Vagina (tissue), 2 donors: ENCODE results near the gene ETV4. TPM values are rescaled to one million over a fixed set of nuclear protein-coding genes. Genes with fewer than 3 reads are reported as not detected.

ENCODE experiments used
- DNase-seq, 2 donors: peaks; one replicate each; pipeline ENCODE4 v3.0.0-alpha.2; 2017; ENCODE audit errors: extremely low spot score in 2 of 2
- H3K27ac ChIP-seq: fragments of 200-600 bp; sonication (generic); one replicate; pipeline ENCODE4 v1.5.1; 2019
- H3K27me3 ChIP-seq: fragments of 200-600 bp; sonication (generic); one replicate; pipeline ENCODE4 v1.5.1; 2019
- H3K36me3 ChIP-seq, 2 donors: fragments of 200-600 bp; sonication (generic); one replicate each; pipeline ENCODE4 v1.5.1; 2017 to 2019
- H3K4me1 ChIP-seq: fragments of 200-600 bp; sonication (generic); one replicate; pipeline ENCODE4 v1.5.1; 2019
- H3K4me3 ChIP-seq, 2 donors: fragments of 200-600 bp; sonication (generic); 1 replicate in 1 of 2; 2 replicates in 1 of 2; pipeline ENCODE4 v1.5.1; 2016 to 2019
- H3K9me3 ChIP-seq: fragments of 200-600 bp; sonication (generic); one replicate; pipeline ENCODE4 v1.5.1; 2019
- POLR2A ChIP-seq, 2 donors: fragments of 450-650 bp; IDR thresholded peaks; one replicate each; pipeline ENCODE4 v1.6.1; 2017; ENCODE audit warnings: antibody characterized with exemption in 2 of 2, mild to moderate bottlenecking in 2 of 2, moderate library complexity in 2 of 2
- POLR2AphosphoS5 ChIP-seq, 2 donors: sonication (generic); formaldehyde crosslinking; IDR thresholded peaks; one replicate each; pipeline ENCODE4 v1.9.0; 2017; ENCODE audit warnings: antibody characterized with exemption in 2 of 2, mild to moderate bottlenecking in 2 of 2, low read depth in 1 of 2; ENCODE audit not compliant: insufficient read depth in 1 of 2
- intact Hi-C: fragments of 100-400 bp; cut with DNase I; formaldehyde crosslinking; loops from one replicate; pipeline ENCODE4 v1.15.1; 2023
- total RNA-seq: library from RNA; depleted of rRNA; stranded (reverse); fragments of >200 nt; gene quantifications from one replicate; pipeline ENCODE4 v1.2.3, GENCODE V29; 2016
- TF ChIP-seq, protein P1 (sequence below), 3 experiments: fragments of 450-650 bp in 2 of 3; fragments of 200-600 bp in 1 of 3; sonication (generic) in 1 of 3; IDR thresholded peaks; one replicate each; pipeline ENCODE4 v1.5.1; 2017 to 2019; ENCODE audit warnings: antibody characterized with exemption in 3 of 3, mild to moderate bottlenecking in 2 of 3, moderate library complexity in 2 of 3

Gene ETV4
- total RNA-seq, 1 donor from 2014 or later = 5.4 TPM

DNA sequence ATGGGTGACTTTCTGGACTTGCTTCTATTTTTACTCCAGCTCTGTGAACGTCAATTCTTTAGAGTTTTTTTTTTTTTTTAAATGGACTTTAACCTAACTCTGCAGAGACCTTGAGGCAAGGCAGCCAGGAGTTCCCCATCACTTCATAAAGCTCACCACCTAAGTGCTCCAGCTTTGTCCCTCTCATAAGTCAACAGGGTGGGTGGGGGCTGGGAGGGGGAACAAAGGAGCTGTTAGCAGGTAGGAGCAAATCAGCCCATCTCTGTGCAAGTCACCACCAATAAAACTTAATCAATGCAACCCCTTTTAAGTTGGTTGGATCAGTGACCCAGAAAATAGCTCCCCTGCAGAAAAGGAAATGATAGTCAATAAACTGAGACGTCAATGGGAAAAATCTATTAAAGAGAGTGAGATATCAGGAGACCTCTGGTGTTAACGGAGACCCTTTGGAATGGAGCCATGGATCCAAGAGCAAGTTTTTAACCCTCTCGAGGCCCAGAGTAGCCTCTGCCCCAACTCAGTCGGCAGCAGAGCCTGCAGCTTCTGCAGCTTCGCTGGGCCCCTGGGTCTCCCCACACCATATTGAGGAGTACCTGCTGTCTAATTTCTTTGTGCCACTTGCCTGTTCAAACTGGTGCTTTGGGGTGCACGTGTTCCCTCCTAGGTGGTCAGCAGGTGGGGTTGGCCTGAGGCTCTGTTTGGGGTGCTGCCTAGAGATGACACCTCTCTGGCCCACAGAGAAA, 27.6 kb upstream of the ETV4 start:
- Histone ChIP-seq H3K27ac (no peak overlapping the region), H3K4me3 (no peak overlapping the region), H3K9me3 (no peaks in the 10 kb centered on the region), H3K36me3 (no peaks in the 10 kb centered on the region), H3K27me3 (no peaks in the 10 kb centered on the region), H3K4me1 (peaks cover 10% of the 10 kb centered on the region)
- DNase-seq = no peak
- intact Hi-C loops = no loop called here
- no peak for TF ChIP-seq POLR2A (IDR thresholded peaks at IDR 0.05)
- TF ChIP-seq, protein P1, sequence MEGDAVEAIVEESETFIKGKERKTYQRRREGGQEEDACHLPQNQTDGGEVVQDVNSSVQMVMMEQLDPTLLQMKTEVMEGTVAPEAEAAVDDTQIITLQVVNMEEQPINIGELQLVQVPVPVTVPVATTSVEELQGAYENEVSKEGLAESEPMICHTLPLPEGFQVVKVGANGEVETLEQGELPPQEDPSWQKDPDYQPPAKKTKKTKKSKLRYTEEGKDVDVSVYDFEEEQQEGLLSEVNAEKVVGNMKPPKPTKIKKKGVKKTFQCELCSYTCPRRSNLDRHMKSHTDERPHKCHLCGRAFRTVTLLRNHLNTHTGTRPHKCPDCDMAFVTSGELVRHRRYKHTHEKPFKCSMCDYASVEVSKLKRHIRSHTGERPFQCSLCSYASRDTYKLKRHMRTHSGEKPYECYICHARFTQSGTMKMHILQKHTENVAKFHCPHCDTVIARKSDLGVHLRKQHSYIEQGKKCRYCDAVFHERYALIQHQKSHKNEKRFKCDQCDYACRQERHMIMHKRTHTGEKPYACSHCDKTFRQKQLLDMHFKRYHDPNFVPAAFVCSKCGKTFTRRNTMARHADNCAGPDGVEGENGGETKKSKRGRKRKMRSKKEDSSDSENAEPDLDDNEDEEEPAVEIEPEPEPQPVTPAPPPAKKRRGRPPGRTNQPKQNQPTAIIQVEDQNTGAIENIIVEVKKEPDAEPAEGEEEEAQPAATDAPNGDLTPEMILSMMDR (IDR thresholded peaks at IDR 0.05) = no peak
- no peak for TF ChIP-seq POLR2AphosphoS5 (IDR thresholded peaks at IDR 0.05; ENCODE audit: insufficient read depth in 1 of 2, low read depth in 1 of 2)

DNA sequence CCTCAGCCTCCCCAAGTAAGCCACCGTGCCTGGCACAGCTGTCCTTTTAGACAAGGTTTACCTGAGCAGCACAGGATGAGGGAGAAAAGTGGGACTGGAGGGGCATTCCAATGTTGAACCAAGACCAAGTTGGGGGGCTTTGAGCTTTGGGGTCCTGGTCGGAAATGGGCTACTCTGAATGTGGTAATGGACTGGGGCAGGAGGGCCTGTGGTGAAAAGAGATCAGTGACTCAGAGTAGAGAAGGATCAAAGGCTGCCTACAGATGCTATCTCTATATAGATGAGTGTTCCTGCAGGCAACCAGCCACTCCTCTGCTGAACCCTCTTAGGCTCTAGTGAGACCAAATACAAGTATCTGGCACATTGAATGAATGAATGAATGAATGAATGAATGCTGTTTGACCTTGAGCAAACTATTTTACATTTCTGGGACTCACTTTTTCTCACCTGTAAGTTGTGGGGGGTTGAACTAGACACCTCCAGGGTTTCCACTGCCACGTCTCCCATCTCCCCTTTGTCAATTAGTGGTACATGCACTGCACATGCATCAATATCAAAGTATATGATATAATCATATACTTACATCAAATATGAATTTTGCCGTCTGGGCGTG, 26.3 kb upstream of the ETV4 start:
- H3K27ac ChIP-seq = no peak overlapping the region
- H3K36me3 ChIP-seq = no peaks in the 10 kb centered on the region
- H3K27me3 ChIP-seq = no peaks in the 10 kb centered on the region
- no peaks in the 10 kb centered on the region for H3K9me3 ChIP-seq
- H3K4me1 ChIP-seq = no peaks in the 10 kb centered on the region
- no peak for TF ChIP-seq POLR2AphosphoS5 (IDR thresholded peaks at IDR 0.05; ENCODE audit: insufficient read depth in 1 of 2, low read depth in 1 of 2)
- TF ChIP-seq, protein P1 (IDR thresholded peaks at IDR 0.05) = no peak
- no peak for TF ChIP-seq POLR2A (IDR thresholded peaks at IDR 0.05)
- intact Hi-C loops = no loop called here
- no peak overlapping the region for H3K4me3 ChIP-seq
- DNase-seq = no peak

DNA sequence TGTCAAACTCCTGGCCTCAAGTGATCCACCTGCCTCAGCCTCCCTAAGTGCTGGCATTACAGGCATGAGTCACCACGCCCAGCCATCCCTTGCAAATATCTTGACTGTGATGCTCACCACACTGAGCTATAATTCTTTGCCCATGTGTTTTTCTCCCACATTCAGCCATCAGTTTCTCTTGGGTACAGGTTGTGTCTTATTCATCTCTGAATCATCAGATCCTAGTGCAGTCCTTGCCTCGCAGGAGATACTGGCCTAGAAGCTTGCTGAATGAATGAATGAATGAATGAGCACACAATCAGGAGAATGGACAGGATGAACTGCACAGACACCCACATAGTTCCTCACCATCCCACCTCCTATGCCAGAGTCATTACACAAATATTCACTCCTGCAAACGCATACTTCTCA, 24.4 kb upstream of the ETV4 start:
- no peaks in the 10 kb centered on the region for H3K27me3 ChIP-seq
- no peaks in the 10 kb centered on the region for H3K36me3 ChIP-seq
- no peak overlapping the region for H3K27ac ChIP-seq
- no peak for DNase-seq
- no peaks in the 10 kb centered on the region for H3K9me3 ChIP-seq
- no peak overlapping the region for H3K4me3 ChIP-seq
- TF ChIP-seq, protein P1 (IDR thresholded peaks at IDR 0.05) = no peak
- TF ChIP-seq POLR2A (IDR thresholded peaks at IDR 0.05) (no peak), POLR2AphosphoS5 (IDR thresholded peaks at IDR 0.05; ENCODE audit: insufficient read depth in 1 of 2, low read depth in 1 of 2) (no peak)
- intact Hi-C loops = no loop called here
- no peaks in the 10 kb centered on the region for H3K4me1 ChIP-seq

DNA sequence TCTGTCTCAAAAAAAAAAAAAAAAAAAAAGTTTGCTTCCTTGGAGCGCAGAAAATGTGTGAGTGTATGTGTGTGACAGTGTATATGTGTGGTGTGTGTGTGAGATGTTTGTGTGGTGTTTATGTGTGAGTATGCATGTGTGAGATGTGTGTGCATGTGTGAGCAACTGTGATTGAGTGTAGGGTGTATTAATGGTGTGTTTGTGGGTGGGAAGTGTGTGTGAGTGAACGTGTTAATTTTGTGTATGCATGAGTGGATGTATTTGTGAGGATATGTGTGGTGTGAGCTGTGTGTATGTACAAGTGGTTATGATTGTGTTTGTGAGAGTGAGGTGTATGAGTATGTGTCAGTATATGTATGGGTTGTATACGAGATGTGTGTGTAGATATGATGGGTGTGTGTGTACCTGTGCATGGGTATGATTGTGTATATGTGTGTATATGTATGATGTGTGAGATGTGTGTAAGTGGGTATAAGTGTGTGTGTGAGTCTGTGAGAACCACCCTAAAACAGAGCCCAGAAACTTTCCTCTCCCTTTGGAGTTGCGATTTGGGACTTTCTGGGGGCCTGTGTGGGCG, 22.5 kb upstream of the ETV4 start:
- Histone ChIP-seq H3K4me1 (no peaks in the 10 kb centered on the region), H3K36me3 (no peaks in the 10 kb centered on the region), H3K4me3 (no peak overlapping the region), H3K9me3 (no peaks in the 10 kb centered on the region), H3K27ac (no peak overlapping the region), H3K27me3 (no peaks in the 10 kb centered on the region)
- no peak for TF ChIP-seq POLR2AphosphoS5 (IDR thresholded peaks at IDR 0.05; ENCODE audit: insufficient read depth in 1 of 2, low read depth in 1 of 2)
- TF ChIP-seq POLR2A (IDR thresholded peaks at IDR 0.05) = no peak
- TF ChIP-seq, protein P1 (IDR thresholded peaks at IDR 0.05) = no peak
- intact Hi-C loops = no loop called here
- DNase-seq = no peak
